HG03025 (cell line): Measurements from ENCODE around the gene NBAS.
"Not testable (repeated sequence)": the region's sequence is repeated elsewhere in the genome, so short reads cannot be mapped to it uniquely, and the experiment has no call there.

Experiments
- ATAC-seq: cut with Tn5 transposase; IDR thresholded peaks from one replicate; pipeline ENCODE4 v1.9.1; 2021; ENCODE audit warnings: mild to moderate bottlenecking, moderate library complexity; ENCODE audit not compliant: unreplicated experiment, low FRiP score

The NBAS gene

DNA sequence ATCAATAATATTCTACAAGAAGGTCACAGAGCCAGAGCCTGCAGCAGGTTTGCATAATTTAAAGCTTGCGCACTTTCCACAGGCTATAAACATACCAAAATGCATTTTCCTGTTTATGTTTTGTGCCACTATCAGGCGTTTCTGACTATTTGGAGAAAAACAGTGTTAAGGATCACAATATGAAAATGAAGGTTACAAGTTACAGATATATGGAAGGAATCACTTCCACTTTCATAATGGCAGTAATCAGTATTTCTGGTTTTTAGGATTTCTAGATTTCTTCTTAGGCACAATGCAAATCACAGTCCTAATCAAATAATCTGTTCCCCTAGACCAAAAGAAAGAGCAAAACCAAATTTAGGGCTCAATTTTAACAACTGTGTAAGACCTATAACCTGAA, 279.5 kb downstream of the NBAS start:
- ATAC-seq = no peak

DNA sequence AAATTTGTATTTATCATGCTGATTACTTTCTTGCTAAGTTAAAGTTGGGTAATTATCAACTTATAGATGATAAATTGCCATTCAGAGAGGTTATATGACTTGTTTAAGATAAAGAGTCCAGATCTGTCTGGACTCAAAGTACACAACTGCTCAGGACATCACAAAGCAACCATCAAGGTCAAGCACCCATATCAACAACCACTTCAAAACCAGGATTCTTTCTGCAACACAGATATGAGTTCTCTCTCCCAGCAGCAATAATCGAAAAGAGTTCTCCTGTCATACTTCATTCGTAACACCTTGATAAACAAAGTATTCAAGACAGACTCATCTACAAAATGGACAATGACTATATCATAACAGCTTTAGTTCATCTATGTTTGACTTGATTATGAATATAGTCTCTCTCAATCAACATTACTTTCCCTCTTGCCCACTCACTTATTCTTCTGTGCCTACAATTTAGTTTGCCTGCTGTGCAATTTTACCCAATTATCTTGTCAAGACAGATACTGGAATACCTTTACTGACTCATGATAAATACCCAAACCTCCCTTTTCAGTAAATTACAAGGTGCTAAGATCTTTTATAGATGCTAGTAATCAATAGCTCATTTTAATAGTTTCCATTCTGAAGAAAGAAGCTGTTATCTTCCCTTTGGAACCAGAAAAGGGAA, 281.8 kb downstream of the NBAS start:
- no peak for ATAC-seq

DNA sequence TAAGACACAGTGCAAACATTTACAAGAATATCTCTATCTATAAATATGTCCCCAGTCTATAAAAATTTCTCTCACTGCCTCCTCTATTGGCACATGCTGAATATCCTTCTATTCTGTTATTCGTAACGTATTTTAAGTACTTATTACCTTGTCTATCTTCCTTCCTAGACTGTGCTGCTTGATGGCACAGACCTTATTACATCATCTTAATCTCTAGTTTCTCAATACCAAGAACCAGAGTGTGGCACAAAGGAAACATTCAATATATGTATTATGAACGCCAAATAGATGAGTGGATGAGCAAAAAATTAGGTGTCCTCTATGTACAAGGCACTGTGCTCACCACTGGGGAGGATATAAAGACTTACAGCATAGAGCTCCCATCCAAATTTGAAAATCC, 282.8 kb downstream of the NBAS start:
- ATAC-seq = no peak

DNA sequence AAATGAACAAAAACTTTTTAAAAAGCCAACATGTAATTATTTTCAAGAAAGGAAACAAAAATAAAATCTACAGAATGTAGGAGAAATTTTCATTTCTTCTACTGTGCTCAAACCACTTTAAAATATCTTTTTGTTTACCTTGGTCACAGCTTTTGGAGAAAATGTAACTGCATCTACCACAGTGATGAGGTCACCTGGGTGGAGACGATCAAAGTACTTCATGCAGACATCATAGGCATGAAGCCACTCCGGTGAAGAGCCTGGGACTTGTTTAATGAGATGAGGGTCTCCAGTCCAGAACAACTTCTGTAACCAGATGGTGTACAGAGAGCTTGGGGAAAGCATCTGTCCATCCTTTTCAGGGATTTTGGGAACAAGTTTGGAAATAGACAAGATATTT, 285.8 kb downstream of the NBAS start:
- no peak for ATAC-seq

DNA sequence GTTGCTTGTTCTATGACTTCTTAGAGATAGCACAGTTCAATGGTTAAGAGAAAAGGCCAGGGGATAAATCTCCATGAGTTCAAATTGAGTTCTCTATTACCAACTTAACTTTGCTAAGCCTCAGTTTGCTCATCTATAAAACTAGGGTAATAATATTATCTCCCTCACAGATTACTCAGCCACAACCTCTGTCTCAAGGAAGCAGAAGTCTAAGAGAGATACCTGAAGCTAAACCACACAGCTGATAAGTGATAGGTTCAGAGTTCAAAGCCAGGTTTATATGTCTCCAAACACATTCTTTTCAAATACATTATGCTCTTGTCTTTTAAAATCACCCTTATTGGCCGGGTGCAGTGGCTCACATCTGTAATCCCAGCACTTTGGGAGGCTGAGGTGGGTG, 287.7 kb downstream of the NBAS start:
- ATAC-seq = no peak

- ATAC-seq = no peak
Observed at GRCh38 chr2:15272942-15273341, 288.2 kb downstream of the NBAS start.

DNA sequence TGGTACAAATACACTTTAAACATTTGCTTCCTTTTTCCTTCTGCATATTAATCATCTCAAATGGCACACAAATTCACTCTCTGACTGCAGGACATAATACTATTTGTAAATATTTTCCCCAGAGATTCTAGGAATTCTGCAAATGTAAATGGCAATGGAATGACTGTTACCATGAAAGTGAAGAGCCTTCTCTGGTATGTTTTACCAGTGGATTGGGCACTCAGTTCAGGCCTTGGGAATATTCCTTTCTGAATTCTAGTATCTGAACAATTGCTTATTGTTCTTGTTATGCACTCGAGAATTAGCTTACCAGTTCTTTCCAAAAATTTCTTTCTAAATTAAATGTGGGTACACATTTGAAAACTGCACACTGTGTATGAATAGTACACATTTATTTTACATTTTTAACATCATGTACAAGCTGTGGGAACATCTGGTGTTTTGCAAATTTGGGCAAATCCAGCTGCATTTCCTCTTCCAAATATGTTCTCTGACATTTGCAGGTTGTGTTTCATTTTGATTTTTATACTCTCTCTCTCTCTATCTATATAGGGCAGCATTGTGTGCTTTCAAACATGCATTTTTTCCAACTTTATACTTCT, 289.1 kb downstream of the NBAS start:
- ATAC-seq = no peak

- no peak for ATAC-seq
Observed at GRCh38 chr2:15271276-15271675, 289.9 kb downstream of the NBAS start.

DNA sequence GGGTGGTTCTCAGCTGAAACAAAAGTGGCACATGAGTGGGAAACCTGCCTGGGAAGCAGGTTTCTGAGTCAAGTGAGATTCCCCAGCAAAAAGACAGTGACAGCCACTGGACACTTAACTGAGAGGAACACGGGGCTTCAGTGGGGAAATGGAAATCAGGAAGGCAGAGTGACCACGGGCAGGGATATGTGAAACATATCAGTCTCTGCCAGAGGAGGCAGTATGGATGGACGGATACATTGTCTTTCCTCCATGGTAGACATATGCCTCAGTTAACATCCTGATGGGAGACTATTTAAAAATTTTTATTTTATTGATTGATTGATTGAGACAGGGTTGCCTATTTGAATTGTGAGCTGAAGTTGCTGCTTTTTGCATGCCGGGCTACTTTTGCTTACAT, 292.1 kb downstream of the NBAS start:
- ATAC-seq = no peak

DNA sequence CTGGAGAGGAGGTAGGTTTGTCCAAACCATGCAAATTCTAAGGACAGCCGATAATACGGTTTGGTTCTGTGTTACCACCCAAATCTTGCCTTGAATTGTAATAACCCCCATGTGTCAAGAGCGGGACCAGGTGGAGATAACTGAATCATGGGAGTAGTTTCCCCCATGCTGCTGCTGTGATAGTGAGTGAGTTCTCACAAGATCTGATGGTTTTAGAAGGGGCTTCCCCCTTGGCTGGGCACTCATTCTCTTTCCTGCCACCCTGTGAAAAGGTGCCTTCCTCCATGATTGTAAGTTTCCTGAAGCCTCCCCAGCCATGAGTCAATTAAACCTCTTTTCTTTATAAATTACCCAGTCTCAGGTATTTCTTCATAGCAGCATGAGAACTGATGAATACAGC, 295.2 kb downstream of the NBAS start:
- ATAC-seq = no peak

- no peak for ATAC-seq
Observed at GRCh38 chr2:15263976-15264685, 297.0 kb downstream of the NBAS start.

- no peak for ATAC-seq
Observed at GRCh38 chr2:15262792-15263191, 298.3 kb downstream of the NBAS start.

DNA sequence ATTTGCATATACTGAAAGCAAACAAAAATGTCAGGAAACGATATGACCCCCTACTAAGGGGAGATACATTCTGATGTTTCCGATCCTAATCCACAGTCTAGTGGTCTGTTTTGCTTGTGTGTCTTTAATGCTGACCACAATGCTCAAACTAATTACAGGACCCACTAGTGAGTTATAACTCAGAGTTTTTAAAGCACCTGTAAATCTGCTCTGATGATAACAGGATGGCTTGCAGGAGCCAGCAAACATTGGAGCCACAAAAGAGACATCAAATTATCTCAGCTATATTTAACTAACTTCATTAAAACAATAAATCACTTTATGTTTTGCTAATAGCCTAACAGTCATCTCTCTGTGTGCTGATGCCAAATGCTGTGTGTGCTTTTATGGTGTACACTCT, 300.3 kb downstream of the NBAS start:
- no peak for ATAC-seq

DNA sequence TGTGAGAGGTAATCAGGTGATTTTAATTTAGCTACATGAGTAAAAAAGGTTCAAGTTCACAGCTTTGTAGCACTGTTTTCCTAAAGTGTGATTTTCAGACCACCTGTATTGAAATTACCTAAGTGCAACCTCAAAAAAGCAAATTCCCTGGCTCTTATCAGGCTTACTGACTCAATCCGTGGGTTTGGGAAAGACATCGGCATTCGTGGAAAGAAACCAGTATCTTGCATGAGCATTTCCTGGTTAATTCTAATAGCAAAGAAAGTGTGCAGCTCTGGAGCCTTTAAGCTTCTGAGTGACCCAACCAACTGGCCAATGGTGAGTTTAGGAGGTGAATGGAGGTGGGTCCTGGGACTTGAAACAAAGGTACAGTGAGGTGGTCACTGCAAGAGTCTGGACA, 300.9 kb downstream of the NBAS start:
- ATAC-seq = no peak

DNA sequence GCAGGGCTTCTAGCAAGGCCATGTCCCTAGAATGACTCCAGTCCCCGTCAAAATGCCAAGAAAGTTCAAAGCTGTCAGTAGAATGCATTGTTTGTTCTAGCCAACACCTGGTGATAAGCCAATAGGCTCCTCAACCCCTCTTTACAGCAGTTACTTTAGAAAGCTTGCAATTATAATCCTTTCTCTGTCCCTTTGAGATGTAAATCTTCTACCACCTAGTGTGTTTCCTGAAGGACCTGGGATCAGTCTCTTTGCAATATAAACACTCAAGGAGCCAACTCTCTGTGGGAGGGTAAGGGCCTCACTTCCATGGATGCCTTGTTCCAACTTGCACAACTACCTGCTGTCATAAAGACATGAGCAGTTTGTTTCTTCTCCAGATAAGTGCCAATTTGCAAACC, 301.8 kb downstream of the NBAS start:
- ATAC-seq = no peak

GRCh38 chr2:15258385-15258784, 302.7 kb downstream of the NBAS start:
- not testable (repeated sequence) for ATAC-seq

- ATAC-seq = no peak
Observed at GRCh38 chr2:15253835-15254286, 307.3 kb downstream of the NBAS start.

- ATAC-seq = no peak
Observed at GRCh38 chr2:15253247-15253646, 307.9 kb downstream of the NBAS start.

- ATAC-seq = no peak
Observed at GRCh38 chr2:15251753-15252152, 309.4 kb downstream of the NBAS start.

DNA sequence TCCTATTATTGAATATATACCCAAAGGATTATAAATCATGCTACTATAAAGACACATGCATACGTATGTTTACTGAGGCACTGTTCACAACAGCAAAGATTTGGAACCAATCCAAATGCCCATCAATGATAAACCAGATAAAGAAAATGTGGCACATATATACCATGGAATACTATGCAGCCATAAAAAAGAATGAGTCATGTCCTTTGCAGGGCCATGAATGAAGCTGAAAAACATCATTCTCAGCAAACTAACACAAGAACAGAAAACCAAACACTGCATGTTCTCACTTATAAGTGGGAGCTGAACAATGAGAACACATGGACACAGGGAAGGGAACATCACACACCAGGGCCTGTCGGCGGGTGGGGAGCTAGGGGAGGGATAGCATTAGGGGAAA, 310.2 kb downstream of the NBAS start:
- not testable (repeated sequence) for ATAC-seq

GRCh38 chr2:15246870-15247269, 314.3 kb downstream of the NBAS start:
- ATAC-seq = no peak

GRCh38 chr2:15243762-15244161, 317.4 kb downstream of the NBAS start:
- ATAC-seq = no peak
